ENCODE measurements around the gene GAS2L1.

DNA sequence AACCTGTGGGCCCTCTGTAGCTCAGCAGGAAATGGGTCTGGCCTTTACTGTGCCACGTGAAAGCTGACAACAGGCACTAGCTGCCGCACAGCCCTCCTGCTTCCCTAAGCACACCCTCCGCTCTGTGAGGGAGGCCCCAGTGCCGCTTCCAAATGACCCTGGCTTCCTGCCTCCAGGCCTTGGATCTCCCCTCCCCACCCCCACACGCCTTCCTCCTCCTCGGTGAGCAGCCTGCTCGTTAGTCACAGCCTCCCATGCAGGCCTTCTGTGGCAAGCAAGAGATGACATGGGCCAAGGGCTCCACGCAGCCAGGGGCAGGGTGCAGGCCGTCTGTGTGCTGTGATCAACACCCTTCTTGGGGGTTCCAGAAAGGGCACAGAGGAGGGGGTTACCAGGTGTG is 24.3 kb downstream of the GAS2L1 start:
- TF ChIP-seq GATA2 (IDR thresholded peaks at IDR 0.05; ENCODE audit: low read depth, low read length) (no peak), GATA3 (IDR thresholded peaks at IDR 0.05; ENCODE audit: low read depth, low read length) (no peak)
